ENCODE results near the gene VMAC. TPM values are rescaled to one million over a fixed set of nuclear protein-coding genes. Genes with fewer than 3 reads are reported as not detected.

VMAC gene
- total RNA-seq, 2 donors from 2014 or later: 23.6 to 29.0 TPM

DNA sequence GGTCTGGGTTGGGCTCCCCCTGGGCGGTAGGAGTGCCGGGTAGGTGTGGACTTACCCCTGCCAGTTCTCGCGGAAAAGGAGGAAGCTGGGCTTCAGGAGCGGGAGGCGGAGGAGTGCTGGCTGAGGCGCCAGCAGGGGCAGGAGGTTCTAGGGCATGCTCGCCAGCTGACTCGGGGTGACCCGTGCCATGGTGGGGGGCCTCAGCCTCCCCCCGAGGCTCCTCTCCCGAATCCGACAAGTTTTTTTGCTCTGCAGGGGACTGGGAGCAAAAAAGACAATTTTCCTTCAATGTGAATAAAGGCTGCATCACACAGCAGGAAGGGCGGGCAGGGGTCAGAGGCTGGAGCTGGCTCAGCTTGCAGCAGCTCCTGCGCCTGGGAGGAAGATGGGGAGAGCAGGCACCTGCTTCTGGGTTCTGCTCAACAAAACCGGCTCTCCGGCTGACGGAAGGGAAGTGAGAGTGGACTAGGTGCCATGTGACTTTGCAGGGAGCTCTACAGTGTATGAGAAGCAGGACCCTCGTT lies 46.7 kb downstream of the VMAC start:
- no peak overlapping the region for H3K27ac ChIP-seq
- H3K4me1 ChIP-seq (replicated peaks): peaks cover 18% of the 10 kb centered on the region
- H3K9me3 ChIP-seq: no peaks in the 10 kb centered on the region
- no peak for DNase-seq (ENCODE audit: low spot score)
- WGBS: 49% methylated on average over 19 of the region's 19 CpGs
- intact Hi-C loops (cut with DNase I): no loop called here
- H3K27me3 ChIP-seq (replicated peaks; ENCODE audit: insufficient read depth): no peaks in the 10 kb centered on the region
- no peaks in the 10 kb centered on the region for H3K36me3 ChIP-seq
- no peak overlapping the region for H3K4me3 ChIP-seq
- TF ChIP-seq, protein P1, sequence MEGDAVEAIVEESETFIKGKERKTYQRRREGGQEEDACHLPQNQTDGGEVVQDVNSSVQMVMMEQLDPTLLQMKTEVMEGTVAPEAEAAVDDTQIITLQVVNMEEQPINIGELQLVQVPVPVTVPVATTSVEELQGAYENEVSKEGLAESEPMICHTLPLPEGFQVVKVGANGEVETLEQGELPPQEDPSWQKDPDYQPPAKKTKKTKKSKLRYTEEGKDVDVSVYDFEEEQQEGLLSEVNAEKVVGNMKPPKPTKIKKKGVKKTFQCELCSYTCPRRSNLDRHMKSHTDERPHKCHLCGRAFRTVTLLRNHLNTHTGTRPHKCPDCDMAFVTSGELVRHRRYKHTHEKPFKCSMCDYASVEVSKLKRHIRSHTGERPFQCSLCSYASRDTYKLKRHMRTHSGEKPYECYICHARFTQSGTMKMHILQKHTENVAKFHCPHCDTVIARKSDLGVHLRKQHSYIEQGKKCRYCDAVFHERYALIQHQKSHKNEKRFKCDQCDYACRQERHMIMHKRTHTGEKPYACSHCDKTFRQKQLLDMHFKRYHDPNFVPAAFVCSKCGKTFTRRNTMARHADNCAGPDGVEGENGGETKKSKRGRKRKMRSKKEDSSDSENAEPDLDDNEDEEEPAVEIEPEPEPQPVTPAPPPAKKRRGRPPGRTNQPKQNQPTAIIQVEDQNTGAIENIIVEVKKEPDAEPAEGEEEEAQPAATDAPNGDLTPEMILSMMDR (IDR thresholded peaks at IDR 0.05): no peak
- TF ChIP-seq POLR2A (IDR thresholded peaks at IDR 0.05): no peak
- no peak for TF ChIP-seq POLR2AphosphoS5 (IDR thresholded peaks at IDR 0.05)

DNA sequence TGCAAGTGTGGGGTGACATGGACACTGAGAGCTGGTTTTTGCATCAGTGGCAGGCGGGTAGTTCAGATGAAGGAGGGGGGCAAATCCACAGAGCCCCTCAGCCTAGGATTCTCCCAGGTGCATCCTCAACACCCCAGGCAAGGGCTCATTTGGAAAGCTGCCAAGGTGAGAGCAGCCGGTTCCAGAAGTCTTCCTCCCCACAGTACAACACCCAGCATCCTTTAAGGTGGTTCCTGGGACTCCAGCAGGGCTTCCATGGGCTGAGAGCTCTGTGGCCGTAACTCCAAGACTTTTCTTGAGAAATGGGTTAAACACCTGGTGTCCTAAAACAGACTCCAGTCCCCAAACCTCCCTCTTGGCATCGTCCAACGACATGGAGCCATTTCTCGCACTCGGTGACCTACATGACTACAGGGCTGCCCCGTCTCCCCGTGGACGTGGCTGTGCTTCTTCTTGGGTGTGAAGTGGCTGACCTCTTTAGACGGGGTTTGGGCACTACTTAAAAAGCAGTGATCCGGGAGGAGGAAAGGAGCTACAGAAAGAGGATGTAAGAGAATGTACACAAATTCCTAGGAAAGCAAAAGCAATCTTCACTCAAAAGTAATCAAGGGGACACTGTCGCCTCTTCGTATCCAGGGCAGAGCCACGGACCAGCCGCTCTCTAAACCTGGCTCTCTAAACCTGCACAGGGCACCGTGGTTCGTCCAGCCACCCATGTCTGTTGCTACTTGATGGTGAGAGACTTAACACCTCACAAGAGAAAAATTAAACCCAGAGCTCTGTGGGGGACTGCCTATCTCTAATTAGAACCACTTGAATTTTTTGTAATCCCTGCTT lies 47.7 kb downstream of the VMAC start:
- 68% methylated on average over 18 of the region's 18 CpGs for WGBS
- Histone ChIP-seq H3K27ac (no peak overlapping the region), H3K9me3 (no peaks in the 10 kb centered on the region), H3K27me3 (replicated peaks; ENCODE audit: insufficient read depth) (no peaks in the 10 kb centered on the region), H3K36me3 (no peaks in the 10 kb centered on the region), H3K4me3 (no peak overlapping the region), H3K4me1 (replicated peaks) (peaks cover 18% of the 10 kb centered on the region)
- no peak for DNase-seq (ENCODE audit: low spot score)
- intact Hi-C loops (cut with DNase I): no loop called here
- TF ChIP-seq, protein P1 (IDR thresholded peaks at IDR 0.05): no peak
- TF ChIP-seq POLR2AphosphoS5 (IDR thresholded peaks at IDR 0.05) (no peak), POLR2A (IDR thresholded peaks at IDR 0.05) (no peak)

DNA sequence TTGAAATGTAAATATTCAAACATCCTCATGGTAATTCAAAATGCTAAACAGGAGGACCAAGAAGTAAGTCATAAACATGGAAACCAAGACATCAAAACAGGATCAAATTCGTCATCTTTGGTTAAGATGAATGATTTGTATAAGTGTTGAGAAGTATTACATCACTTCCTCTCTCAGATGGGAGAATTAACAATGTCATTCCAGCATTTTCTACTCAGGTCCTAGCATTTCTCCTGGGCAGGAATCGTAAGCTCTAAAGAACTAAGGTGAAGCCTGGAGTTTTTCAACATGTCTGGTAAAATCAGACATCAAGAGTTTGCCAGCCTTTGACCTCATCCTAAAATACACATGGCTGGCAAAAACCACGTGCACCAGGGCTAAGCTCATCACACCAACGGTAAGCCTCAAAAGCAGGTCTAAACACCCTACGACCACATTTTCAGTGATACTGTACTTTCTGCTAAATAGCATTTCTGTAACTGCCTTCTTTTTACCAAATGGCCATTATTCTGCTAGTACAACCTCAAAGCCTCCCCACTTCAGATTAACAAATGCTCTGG lies 48.4 kb downstream of the VMAC start:
- no peak overlapping the region for H3K27ac ChIP-seq
- intact Hi-C loops (cut with DNase I): no loop called here
- H3K27me3 ChIP-seq (replicated peaks; ENCODE audit: insufficient read depth): no peaks in the 10 kb centered on the region
- no peak overlapping the region for H3K4me3 ChIP-seq
- peaks cover 21% of the 10 kb centered on the region for H3K4me1 ChIP-seq (replicated peaks)
- DNase-seq (ENCODE audit: low spot score): no peak
- WGBS: 71% methylated on average over 5 of the region's 5 CpGs
- no peaks in the 10 kb centered on the region for H3K36me3 ChIP-seq
- no peaks in the 10 kb centered on the region for H3K9me3 ChIP-seq
- TF ChIP-seq, protein P1 (IDR thresholded peaks at IDR 0.05): no peak
- TF ChIP-seq POLR2AphosphoS5 (IDR thresholded peaks at IDR 0.05): no peak
- TF ChIP-seq POLR2A (IDR thresholded peaks at IDR 0.05): no peak

DNA sequence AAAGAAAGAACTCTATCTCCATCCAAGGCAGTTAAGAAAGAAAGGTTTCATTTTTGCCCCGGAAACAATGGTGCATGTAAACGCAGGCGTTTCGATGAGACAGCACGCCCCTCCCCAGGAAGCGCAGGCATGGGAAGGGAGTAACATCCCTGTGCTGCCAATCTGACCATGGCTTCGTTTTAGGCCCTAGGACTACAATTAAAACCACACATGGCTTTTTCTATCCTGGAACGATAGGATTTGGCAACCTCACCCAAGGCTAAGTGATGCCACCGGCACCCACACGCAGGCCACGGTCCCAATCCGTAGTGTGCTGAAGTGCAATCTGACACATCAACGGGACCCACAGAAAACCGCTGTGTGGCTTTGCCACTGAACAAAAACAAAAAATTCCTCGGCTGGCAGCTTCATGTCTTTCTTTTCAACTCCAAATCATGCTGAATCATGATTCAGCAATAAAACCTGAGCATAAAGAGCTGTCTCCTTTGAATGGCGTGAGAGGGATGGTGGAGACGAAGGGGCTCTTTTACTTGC lies 49.1 kb downstream of the VMAC start:
- Histone ChIP-seq H3K9me3 (no peaks in the 10 kb centered on the region), H3K27me3 (replicated peaks; ENCODE audit: insufficient read depth) (no peaks in the 10 kb centered on the region), H3K4me1 (replicated peaks) (peaks cover 24% of the 10 kb centered on the region), H3K4me3 (no peak overlapping the region), H3K27ac (peak overlapping the region; percentile 6 to 33), H3K36me3 (no peaks in the 10 kb centered on the region)
- 39% methylated on average over 17 of the region's 17 CpGs for WGBS
- intact Hi-C loops (cut with DNase I): no loop called here
- TF ChIP-seq POLR2AphosphoS5 (IDR thresholded peaks at IDR 0.05): no peak
- TF ChIP-seq, protein P1 (IDR thresholded peaks at IDR 0.05): no peak
- TF ChIP-seq POLR2A (IDR thresholded peaks at IDR 0.05): no peak
- DNase-seq (ENCODE audit: low spot score): no peak
